ENCODE data around the gene GSC. TPM values are rescaled to one million over a fixed set of nuclear protein-coding genes. Genes with fewer than 3 reads are reported as not detected.
"Not testable (repeated sequence)": the region's sequence is repeated elsewhere in the genome, so short reads cannot be mapped to it uniquely, and the experiment has no call there.

Gene GSC
- not detected for total RNA-seq

DNA sequence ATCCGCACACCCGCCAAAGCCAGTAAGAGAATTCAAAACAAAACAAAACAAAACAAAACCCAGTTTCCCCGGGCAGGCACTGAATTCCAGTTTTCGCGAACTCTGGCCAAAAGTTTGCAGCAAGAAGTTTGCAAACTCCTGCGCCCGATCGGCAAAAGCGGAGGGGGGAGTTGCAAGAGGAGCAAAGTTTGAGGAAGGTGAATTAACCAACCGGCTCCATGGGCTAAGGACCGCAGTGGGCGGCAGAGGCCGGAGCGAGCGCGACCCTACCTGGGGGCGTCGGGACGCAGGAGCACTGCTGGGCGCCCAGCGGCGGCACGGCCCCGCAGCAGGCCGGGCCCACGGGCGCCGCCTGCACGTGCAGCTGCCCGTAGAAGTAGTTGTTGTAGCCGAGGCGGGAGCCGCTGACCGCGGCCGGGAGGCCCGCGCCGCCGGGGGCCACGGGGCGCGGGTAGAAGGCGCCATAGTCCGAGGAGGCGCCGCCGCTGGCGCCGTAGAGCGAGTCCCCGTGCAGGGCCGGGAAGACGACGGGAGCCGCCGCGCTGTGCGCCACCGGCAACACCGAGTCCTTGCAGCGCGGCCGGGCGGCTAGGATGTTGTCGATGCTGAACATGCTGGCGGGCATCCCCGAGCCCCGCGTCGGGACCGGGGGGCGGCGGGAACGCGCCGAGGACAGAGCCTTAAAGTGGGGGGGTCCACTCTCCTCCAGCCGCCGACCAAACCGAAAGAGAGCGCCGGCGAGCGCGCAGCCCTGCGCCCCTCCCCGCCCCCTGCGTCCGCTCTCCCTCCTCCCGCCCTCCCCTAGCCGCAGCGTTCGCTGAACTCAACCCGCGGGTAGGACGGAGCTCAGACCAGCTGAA, at the start of gene GSC:
Gene GSC, minus strand, starts transcription at position 723 of the 860 bp plus-strand sequence. Its CDS starts 98 bp downstream, at position 625.
- ATAC-seq, result peak; percentile 69
- no peak for DNase-seq (ENCODE audit: low spot score)

DNA sequence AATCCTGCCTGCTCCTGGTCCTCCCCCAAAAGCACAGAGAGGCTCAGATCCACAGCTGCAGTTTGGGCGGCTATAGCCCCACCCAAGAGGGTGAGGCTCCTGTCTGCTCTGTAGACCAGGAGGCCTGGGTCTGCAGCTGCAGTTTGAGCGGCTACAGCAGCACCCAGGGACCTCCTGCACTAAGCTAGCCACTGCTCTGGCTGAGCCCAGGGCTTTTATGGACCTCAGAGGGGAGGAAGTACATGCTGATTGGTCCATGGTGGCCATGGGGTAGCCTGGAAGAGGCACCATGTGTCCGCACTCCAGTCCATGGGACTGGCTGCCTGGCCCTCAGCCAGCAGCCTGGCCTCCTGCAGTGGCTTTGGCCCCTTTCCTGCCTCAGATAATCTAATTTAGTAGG, 49.6 kb upstream of the GSC start:
- DNase-seq (ENCODE audit: low spot score) (no peak), ATAC-seq (no peak)

DNA sequence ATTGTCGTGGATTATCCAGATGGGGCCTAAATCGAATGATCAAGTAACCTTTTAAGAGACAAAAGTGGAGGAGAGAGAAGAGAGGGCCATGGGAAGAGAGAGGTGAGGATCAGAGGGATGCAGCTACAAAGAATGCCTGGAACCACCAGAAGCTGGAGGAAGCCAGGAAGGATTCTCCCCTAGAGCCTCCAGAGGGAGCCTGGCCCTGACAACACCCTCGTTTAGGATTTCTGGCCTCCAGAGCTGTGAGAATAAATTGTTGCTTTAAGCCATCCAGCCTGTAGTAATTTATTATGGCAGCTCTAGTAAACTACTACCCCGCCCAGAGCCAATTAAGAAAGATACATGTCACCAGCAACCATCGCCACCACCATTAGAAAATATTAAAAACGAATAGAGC, 46.2 kb upstream of the GSC start:
- DNase-seq (ENCODE audit: low spot score) (no peak), ATAC-seq (no peak)

DNA sequence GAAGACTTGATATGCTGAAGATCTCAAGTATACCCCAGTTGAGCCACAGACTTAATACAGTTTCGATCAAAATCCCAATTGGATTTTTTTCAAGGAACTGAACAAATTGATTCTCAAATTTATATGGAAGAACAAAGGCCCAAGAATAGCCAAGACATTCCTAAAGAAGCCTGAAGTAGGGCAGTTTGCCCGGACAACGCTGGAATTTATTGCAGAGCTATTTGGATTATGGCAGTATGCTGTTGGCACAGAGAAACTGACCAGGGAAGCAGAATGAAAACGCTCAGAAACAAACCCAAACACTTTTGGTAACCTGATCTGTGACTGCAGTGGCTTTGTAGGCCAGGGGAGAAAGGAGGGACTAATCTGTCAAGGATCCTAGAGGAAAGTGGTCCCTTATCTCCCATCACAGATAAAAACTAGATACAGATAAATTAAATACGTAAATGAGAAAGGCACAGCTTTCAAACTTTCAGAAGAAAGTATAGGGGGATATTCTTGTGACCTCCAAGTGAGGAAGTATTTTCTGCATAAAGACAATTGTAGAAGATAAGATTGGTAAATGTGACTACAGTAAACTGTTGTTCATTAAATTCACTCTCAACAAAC, 35.9 kb upstream of the GSC start:
- no peak for DNase-seq (ENCODE audit: low spot score)
- ATAC-seq, result no peak

DNA sequence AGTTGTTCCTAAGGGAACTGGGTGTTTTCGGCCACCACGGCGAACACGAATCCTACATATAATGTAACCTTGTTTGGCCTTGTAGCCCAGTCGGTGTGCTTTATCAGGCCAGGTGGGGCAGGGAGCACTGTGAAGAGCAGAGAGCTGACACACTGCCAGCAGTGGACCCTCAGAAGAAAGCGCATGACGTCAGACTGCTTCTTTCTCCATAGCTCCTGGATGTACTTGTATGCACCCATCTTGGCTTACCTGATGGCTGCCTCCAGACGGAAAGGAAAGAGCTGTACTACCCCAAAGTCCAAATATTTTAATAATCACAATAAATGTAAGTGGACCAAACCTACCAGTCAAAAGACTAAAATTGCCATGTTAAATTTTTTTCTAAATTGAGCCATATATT, 31.3 kb upstream of the GSC start:
- ATAC-seq, result no peak
- no peak for DNase-seq (ENCODE audit: low spot score)

DNA sequence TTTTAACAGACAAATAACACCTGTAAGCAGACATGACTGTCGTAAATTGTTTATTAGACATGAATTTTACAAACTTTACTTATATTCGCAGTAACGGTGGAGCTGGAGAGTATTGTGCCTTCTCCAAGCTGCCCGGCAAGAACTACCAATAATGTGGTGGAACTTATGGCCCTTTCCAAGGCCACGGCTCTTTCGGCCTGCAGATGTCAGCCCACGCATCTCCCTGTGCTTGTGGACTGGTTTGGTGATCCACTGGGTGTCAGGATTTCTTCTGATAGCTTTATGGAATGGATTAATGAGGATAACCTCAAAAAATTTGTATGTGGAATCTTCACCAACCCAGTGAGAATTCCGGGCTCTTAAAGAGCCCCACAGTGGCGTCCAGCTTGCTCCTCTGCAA, 30.9 kb upstream of the GSC start:
- DNase-seq (ENCODE audit: low spot score); ATAC-seq: not testable (repeated sequence)

DNA sequence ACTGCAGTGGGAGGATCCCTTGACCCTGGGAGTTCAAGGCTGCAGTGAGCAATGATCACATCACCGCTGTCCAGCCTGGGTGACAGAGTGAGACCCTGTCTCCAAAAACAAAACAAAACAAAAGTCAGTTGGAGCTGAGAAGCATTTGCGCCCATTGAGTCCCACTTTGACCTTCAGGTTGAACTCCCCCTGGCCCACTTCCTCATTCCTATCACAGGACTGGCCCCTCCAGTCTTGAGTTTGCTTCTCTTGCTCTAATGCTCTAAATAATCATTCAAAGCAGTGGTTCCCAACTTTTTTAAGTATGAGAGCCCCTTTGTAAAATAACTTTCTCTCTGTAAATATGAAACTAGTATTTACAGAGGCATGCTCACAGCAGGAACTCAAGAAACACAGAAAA, 28.0 kb upstream of the GSC start:
- no peak for DNase-seq (ENCODE audit: low spot score)

DNA sequence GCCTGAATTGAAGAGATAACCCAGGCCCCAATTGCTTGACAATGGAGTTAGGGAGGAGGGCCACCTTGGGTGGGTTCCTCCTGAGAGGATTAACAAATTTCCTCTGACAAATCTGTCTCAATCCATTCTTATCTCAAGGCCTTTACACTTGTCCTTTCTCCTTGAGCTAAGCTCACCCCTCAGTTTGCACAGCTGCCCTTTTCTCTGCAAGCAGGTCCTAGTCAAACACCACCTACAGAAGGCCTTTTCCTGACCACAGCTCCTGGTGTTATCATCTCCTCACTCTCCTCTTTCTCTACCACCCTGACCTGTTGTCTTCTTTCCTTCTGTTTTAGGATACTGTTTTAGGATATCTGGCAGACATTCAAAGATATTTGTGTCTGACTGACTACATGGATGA, 26.4 kb upstream of the GSC start:
- DNase-seq (ENCODE audit: low spot score) (no peak), ATAC-seq (no peak)

More for the DNA sequence above, 28.0 kb upstream of the GSC start:
- no peak for ATAC-seq

DNA sequence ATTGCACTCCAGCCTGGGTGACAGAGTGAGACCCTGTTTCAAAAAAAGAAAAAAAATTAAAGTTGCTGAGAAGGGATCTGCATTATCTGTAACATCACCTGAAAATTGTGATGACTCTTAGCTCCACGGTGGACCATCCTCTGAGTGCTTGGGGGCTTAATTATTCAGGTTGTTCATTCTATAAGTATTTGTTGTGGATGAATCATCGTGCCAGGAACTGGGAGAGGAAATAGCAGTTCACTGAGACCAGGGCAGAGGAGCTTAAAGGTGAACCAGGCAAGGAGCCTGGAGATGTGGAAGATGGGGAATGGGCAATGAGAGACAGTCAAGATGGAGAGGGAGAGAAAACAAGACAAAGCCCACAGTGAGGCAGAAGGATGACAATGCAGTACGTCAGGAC, 25.5 kb upstream of the GSC start:
- ATAC-seq (no peak), DNase-seq (ENCODE audit: low spot score) (no peak)

DNA sequence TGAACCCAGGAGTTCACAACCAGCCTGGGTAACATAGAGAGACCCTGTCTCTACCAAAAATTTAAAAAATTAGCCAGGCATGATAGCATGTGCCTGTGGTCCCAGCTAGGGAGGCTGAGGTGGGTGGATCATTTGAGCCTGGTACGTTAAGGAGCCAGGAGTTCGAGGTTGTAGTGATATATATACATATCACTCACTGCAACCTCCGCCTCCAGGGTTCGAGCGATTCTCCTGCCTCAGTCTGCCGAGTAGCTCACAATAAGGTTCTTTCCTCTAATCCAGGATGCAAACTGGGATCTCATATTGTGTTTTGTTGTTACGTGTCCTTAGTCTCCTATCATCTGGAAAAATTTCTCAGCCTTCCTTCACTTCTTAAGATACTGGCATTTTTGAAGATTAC, 24.0 kb upstream of the GSC start:
- no peak for DNase-seq (ENCODE audit: low spot score)
- no peak for ATAC-seq

DNA sequence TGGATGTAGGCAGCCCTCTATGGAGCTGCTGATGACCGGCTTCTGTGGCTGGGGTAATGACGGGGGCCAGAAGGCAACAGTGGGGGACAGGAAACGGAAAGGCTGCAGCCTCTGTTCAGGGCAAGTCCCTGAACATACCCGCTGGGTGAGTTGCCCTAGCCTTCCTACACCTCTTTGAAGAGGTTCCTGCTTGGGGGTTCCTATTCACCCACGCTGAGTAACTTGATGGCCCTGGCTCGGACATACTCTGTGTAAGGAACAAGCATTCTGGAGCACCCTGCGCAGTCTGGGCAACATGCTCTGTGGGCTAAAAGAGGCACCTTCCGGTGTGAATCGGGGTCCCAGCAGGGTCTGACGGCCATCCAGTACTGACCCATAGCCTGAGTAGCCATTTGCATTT, 17.7 kb upstream of the GSC start:
- DNase-seq (ENCODE audit: low spot score) (no peak), ATAC-seq (no peak)

DNA sequence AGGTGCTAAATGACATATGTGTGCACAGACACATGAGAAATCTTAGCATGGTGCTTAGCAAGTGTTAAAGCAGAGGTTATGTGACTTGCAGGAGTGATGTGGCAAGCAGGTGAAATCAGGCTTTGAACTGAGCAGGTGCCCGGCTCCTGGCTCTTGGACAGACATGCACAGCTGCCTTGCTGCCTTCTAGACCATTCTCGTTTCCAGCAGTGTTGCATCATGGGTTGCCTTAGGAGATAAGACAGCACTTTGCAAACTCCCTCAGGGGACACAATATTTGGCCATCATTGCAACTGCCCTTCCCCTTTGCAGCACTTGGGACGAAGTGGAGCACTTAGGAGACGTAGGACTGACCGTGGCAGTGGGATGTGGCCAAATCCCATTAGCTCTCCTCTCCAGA, 17.2 kb upstream of the GSC start:
- DNase-seq (ENCODE audit: low spot score) (no peak), ATAC-seq (no peak)

DNA sequence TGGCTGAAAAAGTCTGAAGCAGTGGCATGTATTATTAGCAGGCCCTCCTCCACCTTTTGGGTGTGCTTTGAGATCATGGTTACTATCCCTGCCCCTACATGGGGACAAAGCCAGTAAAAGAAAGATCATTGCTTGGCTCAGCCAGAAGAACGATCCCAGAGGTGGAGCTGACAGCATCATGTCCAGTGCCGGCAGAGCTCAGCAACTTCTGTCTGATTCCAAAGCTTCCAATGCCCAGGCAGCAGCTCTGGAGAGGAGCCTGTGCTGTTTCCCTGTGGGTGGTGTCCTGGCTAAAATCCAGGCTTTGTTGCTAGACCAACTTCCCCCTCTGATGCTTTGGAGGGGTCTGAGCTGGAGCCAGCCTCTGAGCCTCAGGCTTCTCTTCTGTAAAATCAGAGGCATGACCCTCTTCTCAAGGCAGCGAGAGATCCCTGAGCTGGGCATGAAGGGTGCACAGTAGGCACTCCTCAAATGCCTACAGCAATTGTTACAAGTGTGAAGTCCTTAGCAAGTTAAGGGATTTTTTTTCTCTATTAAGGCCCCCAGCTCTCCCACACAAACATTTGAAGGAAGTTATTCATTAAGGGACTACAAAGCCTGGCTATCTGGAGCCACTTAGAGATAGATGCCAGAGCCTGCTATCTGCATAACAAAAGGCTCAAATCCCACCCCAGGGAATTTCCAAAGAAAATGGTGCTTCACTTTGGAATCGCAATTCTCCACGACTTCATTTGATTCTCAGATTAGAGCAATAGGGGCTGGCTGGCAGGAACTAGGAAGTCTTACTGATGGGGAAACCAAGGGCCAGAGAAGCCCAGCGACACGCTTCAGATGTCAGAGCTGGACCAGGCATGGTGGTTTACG, 10.9 kb upstream of the GSC start:
- ATAC-seq (no peak), DNase-seq (ENCODE audit: low spot score) (no peak)

DNA sequence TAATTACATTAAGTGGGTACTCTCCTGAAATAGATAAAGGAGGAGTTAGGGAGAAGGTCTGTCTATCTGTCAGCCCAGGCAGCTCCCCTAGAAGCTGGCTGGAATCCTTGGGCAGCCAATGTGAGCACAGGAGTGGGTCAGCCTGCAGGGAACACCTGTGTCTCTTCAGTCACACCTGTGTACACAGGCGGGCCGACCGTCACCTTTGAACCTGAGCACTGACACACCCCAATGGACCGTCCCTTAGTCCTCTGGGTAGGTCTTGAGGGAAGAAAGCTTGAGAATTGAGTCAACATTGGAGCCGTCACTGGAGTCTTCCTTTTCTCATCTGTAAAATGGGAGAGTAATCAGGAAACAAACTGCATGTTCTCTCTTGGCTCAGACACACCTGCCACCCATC, 9.8 kb upstream of the GSC start:
- ATAC-seq, result no peak

DNA sequence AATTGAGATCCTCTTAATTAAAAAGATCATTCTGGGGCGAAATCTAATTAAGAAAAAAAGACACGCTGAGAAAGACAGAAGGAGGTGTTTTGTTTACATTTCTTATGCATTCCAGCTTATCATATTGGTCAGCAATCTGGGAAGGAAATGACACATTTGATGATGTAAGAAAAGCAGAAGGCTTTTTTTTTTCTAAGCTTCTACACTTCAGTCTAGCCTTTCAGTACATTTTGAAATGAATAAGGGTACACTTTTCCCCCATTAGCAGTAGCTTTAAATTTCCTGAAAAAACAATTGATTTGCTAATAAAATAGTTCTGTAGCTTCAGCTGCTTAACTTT, 5.9 kb upstream of the GSC start:
- no peak for ATAC-seq
- no peak for DNase-seq (ENCODE audit: low spot score)

More for the DNA sequence above, 9.8 kb upstream of the GSC start:
- DNase-seq (ENCODE audit: low spot score), result no peak

DNA sequence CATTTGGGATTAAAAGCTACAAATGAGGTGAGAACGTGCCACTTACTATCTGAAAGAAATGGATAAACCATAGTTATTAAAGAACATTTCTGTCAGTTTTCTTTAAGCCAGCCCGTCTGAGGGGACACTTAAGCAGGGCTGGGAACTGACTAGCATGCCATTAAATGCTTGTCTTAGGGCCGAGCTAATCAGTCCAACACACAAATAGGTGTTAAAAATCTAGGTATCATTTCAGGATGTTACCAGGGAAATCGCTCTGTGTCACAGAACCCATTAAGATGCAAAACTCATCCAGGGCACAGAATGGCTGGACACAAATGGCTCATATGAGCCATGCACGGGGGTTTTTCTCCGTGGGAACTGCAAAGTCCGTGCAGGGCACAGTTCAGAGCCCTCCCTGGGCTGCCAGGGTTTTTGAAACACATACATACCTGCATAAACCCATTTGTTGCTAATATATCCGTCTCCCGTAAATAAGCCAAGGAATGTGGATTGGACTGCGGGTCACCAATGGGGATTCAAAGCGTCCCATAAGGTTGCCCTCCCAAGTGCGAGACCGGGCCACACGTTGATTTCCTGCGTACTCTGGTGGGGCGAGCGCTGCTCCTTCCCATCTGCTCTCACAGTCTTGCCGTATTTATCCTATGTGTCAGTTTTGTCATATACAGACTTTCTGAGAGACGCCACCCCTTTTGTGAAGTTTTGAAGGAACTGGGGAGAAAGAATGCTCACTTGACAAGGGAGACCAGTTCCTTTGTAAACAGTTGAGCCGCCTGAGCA, 5.4 kb upstream of the GSC start:
- DNase-seq (ENCODE audit: low spot score) (no peak), ATAC-seq (no peak)

DNA sequence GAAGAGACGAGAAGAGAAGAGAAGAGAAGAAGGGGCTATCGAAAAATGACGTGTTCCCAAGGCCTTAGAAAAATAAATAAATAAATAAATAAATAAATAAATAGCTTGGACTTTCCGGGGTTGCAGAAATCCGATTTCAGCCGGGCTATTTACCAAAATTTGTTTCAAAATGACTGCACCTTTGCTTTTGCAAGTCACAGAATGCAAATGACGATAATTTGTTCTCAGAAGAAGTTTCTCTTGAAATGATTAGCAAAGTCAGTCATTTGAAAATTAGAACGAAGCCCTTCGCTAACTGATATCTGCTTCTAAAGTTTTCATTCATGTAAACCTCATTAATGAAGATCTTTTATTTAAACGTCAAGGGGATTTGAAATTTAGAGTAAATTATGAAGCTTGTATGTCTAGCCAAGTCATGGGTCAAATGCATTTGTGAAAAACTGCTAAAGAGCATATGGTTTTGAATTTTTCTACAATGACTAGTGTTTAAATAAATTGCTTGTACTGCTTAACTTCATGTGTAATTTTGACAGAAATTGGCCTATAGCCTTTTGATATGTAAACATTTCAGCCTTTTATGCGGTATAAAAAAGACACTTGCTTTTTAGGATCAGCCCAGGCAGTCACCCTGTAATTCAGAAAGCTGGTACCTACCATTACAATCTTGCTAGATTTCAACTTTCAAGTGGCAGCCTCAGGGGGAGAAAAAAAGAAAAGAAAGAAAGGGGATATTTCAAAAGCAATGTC, 4.6 kb upstream of the GSC start:
- ATAC-seq (no peak), DNase-seq (ENCODE audit: low spot score) (no peak)

DNA sequence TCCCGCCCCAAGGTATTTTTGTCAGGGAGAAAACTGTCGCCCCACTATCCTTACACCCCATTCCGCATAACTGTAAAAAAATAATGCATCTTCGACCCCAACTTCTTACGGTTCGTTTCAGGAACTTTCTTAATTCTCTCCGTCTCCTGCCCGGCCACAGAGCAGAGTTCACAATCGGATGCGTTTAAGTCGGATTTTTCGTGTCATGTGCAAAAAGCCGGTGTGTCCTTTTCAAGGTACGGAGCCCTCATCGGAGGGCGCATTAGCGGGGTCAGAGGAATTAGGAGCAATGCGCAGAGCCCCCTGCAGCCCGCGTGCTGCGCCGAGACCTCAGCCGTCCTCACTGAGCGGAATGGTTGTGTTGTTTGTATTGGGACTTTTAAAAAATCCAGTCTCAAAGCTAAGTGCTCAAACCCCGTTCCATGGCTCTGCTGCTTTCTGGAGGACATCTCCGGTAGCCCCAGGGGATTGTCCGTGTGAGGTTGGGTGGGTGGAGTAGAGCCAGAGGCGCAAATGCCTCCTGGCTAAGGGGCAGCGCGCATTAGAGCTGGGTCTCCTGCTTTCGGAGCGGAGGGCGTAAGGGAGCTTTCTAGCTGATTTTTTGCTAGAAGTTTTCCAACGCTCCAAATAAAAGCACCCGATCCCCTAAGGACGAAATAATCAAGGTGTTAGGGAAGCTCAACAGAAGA, 3.9 kb upstream of the GSC start:
- ATAC-seq (no peak), DNase-seq (ENCODE audit: low spot score) (no peak)

DNA sequence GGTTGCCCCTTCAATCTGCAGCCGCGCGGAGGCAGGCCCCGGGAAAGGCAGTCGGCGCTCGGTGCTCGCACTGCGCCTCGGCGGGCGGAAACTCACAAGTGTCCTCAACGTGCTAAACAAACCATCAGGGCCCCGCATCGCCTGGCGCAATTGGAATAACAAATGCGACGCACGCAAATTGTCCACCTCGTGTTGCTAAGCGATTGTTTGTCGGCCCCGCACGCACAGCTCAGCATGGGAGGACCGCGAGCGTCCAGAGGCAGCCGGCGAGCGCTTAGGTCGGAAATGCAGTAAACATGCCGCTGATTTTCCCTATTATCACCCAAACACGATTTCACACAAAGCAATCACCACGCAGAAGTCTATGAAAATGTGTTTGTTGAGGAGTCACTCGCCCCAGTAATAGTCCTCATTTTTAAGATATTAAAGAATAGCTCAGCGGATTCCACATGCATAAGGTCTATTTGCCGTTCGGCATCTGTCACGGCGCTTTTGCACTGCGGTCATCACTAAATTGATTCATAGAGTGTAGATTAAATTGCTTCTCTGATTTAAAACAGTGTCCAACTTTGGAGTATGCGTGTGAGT, 3.2 kb upstream of the GSC start:
- DNase-seq (ENCODE audit: low spot score), result no peak

More for the DNA sequence above, 3.2 kb upstream of the GSC start:
- no peak for ATAC-seq

Data from left lobe of liver (tissue), 2 donors.